H1 (cell line): ENCODE results near the gene PHF23. TPM values are rescaled to one million over a fixed set of nuclear protein-coding genes. Genes with fewer than 3 reads are reported as not detected.

Experiments
- CTCF ChIA-PET: fragments of 300-600 bp; sonication (Branson Sonifier 250); formaldehyde crosslinking; loops from one replicate; lab custom pipeline; 2021; ENCODE audit not compliant: partially characterized antibody; lab: Charles Lee
- POLR2A ChIA-PET: fragments of 300-600 bp; sonication (Branson Sonifier 250); formaldehyde crosslinking; loops from one replicate; lab custom pipeline; 2021; ENCODE audit warnings: inconsistent platforms; ENCODE audit not compliant: partially characterized antibody; lab: Charles Lee
- DNase-seq, 2 experiments: peaks; one replicate each; pipeline versions ENCODE4 v3.0.0 to v3.0.0-alpha.2; 2010 to 2022; ENCODE audit warnings: low spot score in 2 of 2, low read depth in 1 of 2, mixed read lengths in 1 of 2
- FAIRE-seq: peaks from 2 replicates; lab custom pipeline; 2011; peaks lifted over from hg19 to GRCh38; lab: Jason Lieb, UNC
- H2AFZ ChIP-seq: 2 replicates; pipeline ENCODE4 v1.8.1; 2012; ENCODE audit warnings: low read length, inconsistent platforms
- H2AK5ac ChIP-seq: 2 replicates; pipeline ENCODE4 v1.6.1; 2013; ENCODE audit warnings: low read depth, low read length
- H2BK120ac ChIP-seq: replicated peaks from 2 replicates; pipeline ENCODE3; 2013; ENCODE audit warnings: low read depth, low read length, inconsistent platforms
- H2BK12ac ChIP-seq: 2 replicates; pipeline ENCODE4 v1.6.1; 2013; ENCODE audit warnings: low read depth, low read length
- H2BK15ac ChIP-seq: 2 replicates; pipeline ENCODE4 v1.6.1; 2013; ENCODE audit warnings: low read length
- H2BK20ac ChIP-seq: 2 replicates; pipeline ENCODE4 v1.6.1; 2013; ENCODE audit warnings: low read length
- H2BK5ac ChIP-seq: 2 replicates; pipeline ENCODE4 v1.6.1; 2013; ENCODE audit warnings: low read depth, low read length
- H3K14ac ChIP-seq: 2 replicates; pipeline ENCODE4 v1.6.1; 2013; ENCODE audit warnings: inconsistent platforms; ENCODE audit not compliant: insufficient read length
- H3K18ac ChIP-seq: 2 replicates; pipeline ENCODE4 v1.6.1; 2013; ENCODE audit warnings: low read length; ENCODE audit errors: extremely low read depth
- H3K23ac ChIP-seq: 2 replicates; pipeline ENCODE4 v1.6.1; 2013; ENCODE audit warnings: inconsistent platforms; ENCODE audit not compliant: insufficient read length
- H3K23me2 ChIP-seq: 2 replicates; pipeline ENCODE4 v1.6.1; 2013; ENCODE audit warnings: low read depth, low read length
- H3K27ac ChIP-seq: 2 replicates; pipeline ENCODE4 v1.6.1; 2011; ENCODE audit warnings: low read depth, low read length, inconsistent platforms
- H3K27me3 ChIP-seq, 4 experiments: replicated peaks in 1 of 4; 1 replicate in 1 of 4; 2 replicates in 3 of 4; pipeline versions ENCODE4 v1.6.1 to v1.8.1; 2011 to 2013; ENCODE audit warnings: low read length in 3 of 4, mild to moderate bottlenecking in 3 of 4, inconsistent platforms in 2 of 4, mixed read lengths in 2 of 4, moderate library complexity in 1 of 4; ENCODE audit not compliant: control insufficient read depth in 3 of 4, insufficient read depth in 3 of 4; ENCODE audit errors: extremely low read depth in 1 of 4
- H3K36me3 ChIP-seq, 4 experiments: 2 replicates each; pipeline versions ENCODE4 v1.6.1 to v1.8.1; 2011 to 2013; ENCODE audit warnings: mild to moderate bottlenecking in 4 of 4, low read length in 3 of 4, moderate library complexity in 2 of 4, control low read depth in 1 of 4, inconsistent platforms in 1 of 4; ENCODE audit not compliant: insufficient read depth in 4 of 4, control insufficient read depth in 2 of 4
- H3K4ac ChIP-seq: replicated peaks from 2 replicates; pipeline ENCODE3; 2013; ENCODE audit warnings: low read length, low read depth, mixed read lengths, inconsistent platforms; ENCODE audit not compliant: insufficient read length
- H3K4me1 ChIP-seq, 4 experiments: replicated peaks in 1 of 4; 1 replicate in 1 of 4; 2 replicates in 3 of 4; pipeline versions ENCODE4 v1.6.1 to v1.8.1; 2011 to 2013; ENCODE audit warnings: low read length in 3 of 4, inconsistent platforms in 2 of 4, mixed read lengths in 1 of 4; ENCODE audit not compliant: insufficient read depth in 4 of 4, control insufficient read depth in 3 of 4
- H3K4me2 ChIP-seq, 2 experiments: 2 replicates each; pipeline versions ENCODE4 v1.6.1 to v1.8.1; 2011 to 2013; ENCODE audit warnings: low read depth in 2 of 2, low read length in 2 of 2, control low read depth in 1 of 2, inconsistent platforms in 1 of 2, mild to moderate bottlenecking in 1 of 2; ENCODE audit not compliant: insufficient read depth in 1 of 2
- H3K4me3 ChIP-seq, 4 experiments: fragments of 200-600, 300-600 bp in 1 of 4; sonication (generic), shearing (Covaris generic), sonication (Bioruptor Twin) in 1 of 4; 2 replicates each; pipeline versions ENCODE4 v1.5.1 to v1.8.1; 2011 to 2016; ENCODE audit warnings: low read length in 4 of 4, low read depth in 3 of 4, control low read depth in 2 of 4, inconsistent platforms in 2 of 4, mild to moderate bottlenecking in 2 of 4, mixed read lengths in 1 of 4, moderate library complexity in 1 of 4; ENCODE audit not compliant: insufficient read depth in 2 of 4; ENCODE audit errors: extremely low read depth in 1 of 4
- H3K56ac ChIP-seq: replicated peaks from 2 replicates; pipeline ENCODE3; 2013; ENCODE audit warnings: low read depth, mild to moderate bottlenecking, mixed read lengths, low read length, inconsistent platforms; ENCODE audit not compliant: insufficient read length
- H3K79me1 ChIP-seq: 2 replicates; pipeline ENCODE4 v1.6.1; 2013; ENCODE audit warnings: low read depth, low read length, control low read depth
- H3K79me2 ChIP-seq, 2 experiments: 2 replicates each; pipeline versions ENCODE4 v1.6.1 to v1.8.1; 2012 to 2013; ENCODE audit warnings: low read length in 2 of 2, mild to moderate bottlenecking in 2 of 2, inconsistent platforms in 1 of 2; ENCODE audit not compliant: insufficient read depth in 2 of 2, control insufficient read depth in 1 of 2
- H3K9ac ChIP-seq, 4 experiments: replicated peaks in 1 of 4; 1 replicate in 1 of 4; 2 replicates in 3 of 4; pipeline versions ENCODE4 v1.6.1 to v1.8.1; 2011 to 2013; ENCODE audit warnings: low read depth in 3 of 4, low read length in 3 of 4, control low read depth in 2 of 4, mild to moderate bottlenecking in 2 of 4, moderate library complexity in 2 of 4, inconsistent platforms in 1 of 4; ENCODE audit errors: extremely low read depth in 1 of 4
- H3K9me3 ChIP-seq, 2 experiments: 2 replicates each; pipeline versions ENCODE4 v1.6.1 to v1.8.1; 2012 to 2013; ENCODE audit warnings: mild to moderate bottlenecking in 2 of 2, moderate library complexity in 2 of 2, control low read depth in 1 of 2, inconsistent platforms in 1 of 2, low read depth in 1 of 2, low read length in 1 of 2, mixed read lengths in 1 of 2; ENCODE audit not compliant: insufficient read depth in 2 of 2
- H4K20me1 ChIP-seq, 2 experiments: replicated peaks in 1 of 2; 2 replicates each; pipeline versions ENCODE3 to v1.8.1; 2011 to 2013; ENCODE audit warnings: inconsistent platforms in 2 of 2, low read length in 2 of 2, mild to moderate bottlenecking in 1 of 2; ENCODE audit not compliant: insufficient read depth in 2 of 2, control insufficient read depth in 1 of 2
- H4K5ac ChIP-seq: 2 replicates; pipeline ENCODE4 v1.6.1; 2013; ENCODE audit warnings: low read length, low read depth, mixed read lengths, inconsistent platforms; ENCODE audit not compliant: insufficient read length
- H4K8ac ChIP-seq: 2 replicates; pipeline ENCODE4 v1.8.0; 2013; ENCODE audit warnings: mild to moderate bottlenecking, moderate library complexity, low read length, inconsistent platforms; ENCODE audit not compliant: insufficient read depth; ENCODE audit errors: extremely low read depth
- H4K91ac ChIP-seq: replicated peaks from 2 replicates; pipeline ENCODE3; 2013; ENCODE audit warnings: low read length, mixed read lengths, inconsistent platforms; ENCODE audit not compliant: insufficient read length
- EGR1 ChIP-seq: IDR thresholded peaks from 2 replicates; pipeline ENCODE4 v1.6.1; 2011; ENCODE audit warnings: low read depth, low read length, borderline replicate concordance
- EP300 ChIP-seq, 2 experiments: IDR thresholded peaks; 1 replicate in 1 of 2; 2 replicates in 1 of 2; pipeline ENCODE4 v1.6.1; 2011 to 2012; ENCODE audit warnings: low read depth in 2 of 2, low read length in 2 of 2, mild to moderate bottlenecking in 2 of 2, borderline replicate concordance in 1 of 2, inconsistent platforms in 1 of 2, moderate library complexity in 1 of 2
- GTF2F1 ChIP-seq: IDR thresholded peaks from 2 replicates; pipeline ENCODE4 v1.6.1; 2012; ENCODE audit warnings: low read depth, low read length, improper control_type of control experiment, borderline replicate concordance
- POLR2A ChIP-seq, 2 experiments: IDR thresholded peaks; 1 replicate in 1 of 2; 2 replicates in 1 of 2; pipeline ENCODE4 v1.6.1; 2011; ENCODE audit warnings: low read depth in 2 of 2, low read length in 2 of 2, mild to moderate bottlenecking in 2 of 2; ENCODE audit errors: control extremely low read depth in 1 of 2
- POLR2AphosphoS5 ChIP-seq: IDR thresholded peaks from 2 replicates; pipeline ENCODE4 v1.6.1; 2011; ENCODE audit warnings: low read depth, low read length
- WGBS, 2 experiments: shearing (Covaris generic) in 1 of 2; methylation state at CpG; one replicate each; pipeline versions ENCODE4 v1.1.6 to v1.1.7; 2013 to 2015; ENCODE audit warnings: low lambda C conversion rate in 2 of 2, mixed read lengths in 2 of 2, inconsistent platforms in 1 of 2, low coverage in 1 of 2, missing lambda C conversion rate in 1 of 2; ENCODE audit not compliant: insufficient replicate concordance in 2 of 2, insufficient coverage in 1 of 2, insufficient read length in 1 of 2; ENCODE audit errors: extremely low coverage in 1 of 2, missing lambda C conversion rate in 1 of 2; 5-methylcytosine and 5-hydroxymethylcytosine counted together
- polyA plus RNA-seq, 7 experiments: library from polyadenylated mRNA; depleted of rRNA in 3 of 7; stranded (reverse) in 5 of 7; unstranded in 2 of 7; fragments of >200 nt in 5 of 7; fragments of 200-250 nt in 2 of 7; gene quantifications; 1 replicate in 5 of 7; 2 replicates in 1 of 7; 4 replicates in 1 of 7; pipeline versions ENCODE4 v1.2.1 to v1.2.3, GENCODE V29; 2011 to 2013; ENCODE audit warnings: missing spikeins in 2 of 7, mixed read lengths in 2 of 7
- total RNA-seq: library from RNA; stranded (reverse); fragmentation: NEBNext Ultra II Directional; extraction: Animal tissue kit (Norgen Biotek cat#: 25700); gene quantifications from 2 replicates; pipeline ENCODE4 v1.2.1, GENCODE V29; 2021

The PHF23 gene
- total and polyA plus RNA-seq, 2 of the 8 experiments (the other 6 are each of a cell fraction or from before 2014, with no cell fraction given), result 47.5 to 62.8 TPM

DNA sequence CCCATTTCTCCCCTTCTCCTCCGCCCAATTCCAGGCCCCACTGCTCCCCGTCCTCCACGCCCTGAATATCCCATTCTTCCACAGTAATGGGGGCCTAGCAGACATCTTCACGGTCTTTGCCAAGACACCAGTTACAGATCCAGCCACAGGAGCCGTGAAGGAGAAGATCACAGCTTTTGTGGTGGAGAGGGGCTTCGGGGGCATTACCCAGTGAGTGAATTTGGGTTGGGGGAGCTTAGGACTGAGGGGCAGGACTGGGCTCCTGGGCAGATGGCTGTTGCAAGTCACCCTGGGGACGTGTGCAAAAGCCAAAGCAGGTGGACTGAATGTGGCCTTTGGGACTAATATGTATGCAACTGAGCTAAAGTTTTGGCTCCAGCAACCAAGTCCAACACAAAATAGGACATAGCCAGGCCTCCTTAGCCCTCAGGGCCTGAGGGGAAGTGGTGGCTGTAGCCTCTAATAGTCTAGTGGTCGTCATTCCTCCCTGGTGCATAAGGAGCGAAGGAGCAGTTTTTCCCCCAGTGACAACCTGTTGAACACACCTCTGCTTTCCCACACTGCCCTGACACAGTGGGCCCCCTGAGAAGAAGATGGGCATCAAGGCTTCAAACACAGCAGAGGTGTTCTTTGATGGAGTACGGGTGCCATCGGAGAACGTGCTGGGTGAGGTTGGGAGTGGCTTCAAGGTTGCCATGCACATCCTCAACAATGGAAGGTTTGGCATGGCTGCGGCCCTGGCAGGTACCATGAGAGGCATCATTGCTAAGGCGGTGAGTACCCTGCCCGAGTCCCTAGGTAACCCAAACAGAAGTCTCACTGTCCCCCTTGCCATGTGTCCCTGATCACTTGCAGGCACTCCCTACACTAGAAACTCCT lies 16.9 kb downstream of the PHF23 start:
- H2AK5ac ChIP-seq, result no peak overlapping the region
- TF ChIP-seq POLR2AphosphoS5, result peak; percentile 40
- peak in 1 of 2 experiments; percentile 13; a peak in 1 of 3 replicates for TF ChIP-seq POLR2A (IDR thresholded peaks at IDR 0.05; ENCODE audit: control extremely low read depth in 1 of 2, low read depth in 2 of 2, low read length in 2 of 2)
- no peak for TF ChIP-seq GTF2F1
- TF ChIP-seq EGR1, result no peak
- no peak for TF ChIP-seq EP300 (IDR thresholded peaks at IDR 0.05; ENCODE audit: borderline replicate concordance in 1 of 2, low read depth in 2 of 2, low read length in 2 of 2)
- WGBS, 2 experiments, result 92% methylated on average over 15 of the region's 15 CpGs; no CpG with 5 or more reads in 1 of the 2 experiments
- CTCF ChIA-PET, result interaction anchor here (0.9 to 4.3 kb wide), 9 partner anchors 9 to 75 kb away, joined by 3 to 46 read pairs (median 10); partner anchors contain the start of genes DVL2, GABARAP and PHF23
- no peaks in the 10 kb centered on the region for H3K79me1 ChIP-seq
- POLR2A ChIA-PET, result interaction anchor here (0.7 to 10.7 kb wide), 10 partner anchors 9 to 91 kb away, joined by 3 to 386 read pairs (median 16); partner anchors contain the start of genes CLDN7, CTDNEP1, DVL2 and ELP5
- H2BK5ac ChIP-seq, result no peak overlapping the region
- H2BK15ac ChIP-seq, result no peak overlapping the region
- no peaks in the 10 kb centered on the region for H3K27me3 ChIP-seq
- H3K9me3 ChIP-seq, result no peaks in the 10 kb centered on the region
- peaks cover 6 to 19% (median 12%) of the 10 kb centered on the region in 4 experiments; a peak in 6 of 7 replicates for H3K4me1 ChIP-seq
- H4K5ac ChIP-seq, result no peak overlapping the region
- no peak overlapping the region for H2BK20ac ChIP-seq
- peaks cover 18 to 52% (median 41%) of the 10 kb centered on the region in 4 experiments for H3K36me3 ChIP-seq
- H3K79me2 ChIP-seq, result no peaks in the 10 kb centered on the region
- H3K27ac ChIP-seq, result 0 out of 2 replicates have a peak overlapping the region, but pooled peaks have one; percentile 40
- no peak overlapping the region for H2BK12ac ChIP-seq
- no peak for FAIRE-seq
- H3K4me3 ChIP-seq, result no peak overlapping the region
- H3K23me2 ChIP-seq, result peaks cover 5% of the 10 kb centered on the region; the same call in 1 of the 2 replicates
- no peak overlapping the region for H3K9ac ChIP-seq
- no peak overlapping the region for H3K23ac ChIP-seq
- H4K8ac ChIP-seq, result no peak overlapping the region
- H3K18ac ChIP-seq, result no peak overlapping the region
- H4K20me1 ChIP-seq, result peaks cover 14 to 33% of the 10 kb centered on the region in 2 experiments
- no peak overlapping the region for H3K4me2 ChIP-seq
- H4K91ac ChIP-seq, result no peak overlapping the region
- H3K14ac ChIP-seq, result no peak overlapping the region
- H3K4ac ChIP-seq, result no peak overlapping the region
- no peak overlapping the region for H2BK120ac ChIP-seq
- H2AFZ ChIP-seq, result no peak overlapping the region
- H3K56ac ChIP-seq, result no peak overlapping the region
- DNase-seq, result no peak
